GM18519 (cell line): ENCODE data around the gene RBMS3.
"Not testable (repeated sequence)": the region's sequence is repeated elsewhere in the genome, so short reads cannot be mapped to it uniquely, and the experiment has no call there.

Experiments used
- ATAC-seq: cut with Tn5 transposase; IDR thresholded peaks from one replicate; pipeline ENCODE4 v1.9.1; 2021; ENCODE audit warnings: mild to moderate bottlenecking, moderate library complexity; ENCODE audit not compliant: unreplicated experiment, low FRiP score

RBMS3 gene

GRCh38 chr3:29513236-29513635 lies 232.4 kb downstream of the RBMS3 start:
- no peak for ATAC-seq

- ATAC-seq = no peak
Measured at GRCh38 chr3:29514170-29514569, 233.3 kb downstream of the RBMS3 start.

- ATAC-seq = no peak
Measured at GRCh38 chr3:29514912-29515311, 234.0 kb downstream of the RBMS3 start.

GRCh38 chr3:29515451-29515850 lies 234.6 kb downstream of the RBMS3 start:
- ATAC-seq = peak; percentile 59

GRCh38 chr3:29516164-29516563 lies 235.3 kb downstream of the RBMS3 start:
- ATAC-seq = no peak

GRCh38 chr3:29520764-29521163 lies 239.9 kb downstream of the RBMS3 start:
- ATAC-seq = no peak

GRCh38 chr3:29521293-29521692 lies 240.4 kb downstream of the RBMS3 start:
- no peak for ATAC-seq

- no peak for ATAC-seq
Measured at GRCh38 chr3:29521751-29522150, 240.9 kb downstream of the RBMS3 start.

- not testable (repeated sequence) for ATAC-seq
Measured at GRCh38 chr3:29524433-29524832, 243.6 kb downstream of the RBMS3 start.

- ATAC-seq = no peak
Measured at GRCh38 chr3:29525254-29525881, 244.5 kb downstream of the RBMS3 start.

GRCh38 chr3:29527246-29527645 lies 246.4 kb downstream of the RBMS3 start:
- no peak for ATAC-seq

GRCh38 chr3:29531644-29532043 lies 250.8 kb downstream of the RBMS3 start:
- ATAC-seq = no peak

GRCh38 chr3:29532473-29532872 lies 251.6 kb downstream of the RBMS3 start:
- no peak for ATAC-seq

GRCh38 chr3:29534006-29534405 lies 253.1 kb downstream of the RBMS3 start:
- no peak for ATAC-seq

GRCh38 chr3:29536016-29536758 lies 255.3 kb downstream of the RBMS3 start:
- no peak for ATAC-seq

- no peak for ATAC-seq
Measured at GRCh38 chr3:29537889-29538609, 257.2 kb downstream of the RBMS3 start.

- no peak for ATAC-seq
Measured at GRCh38 chr3:29538610-29538958, 257.7 kb downstream of the RBMS3 start.

GRCh38 chr3:29540544-29540943 lies 259.7 kb downstream of the RBMS3 start:
- ATAC-seq = no peak

- ATAC-seq = no peak
Measured at GRCh38 chr3:29544701-29545363, 264.0 kb downstream of the RBMS3 start.

- no peak for ATAC-seq
Measured at GRCh38 chr3:29545615-29546014, 264.7 kb downstream of the RBMS3 start.

- ATAC-seq = no peak
Measured at GRCh38 chr3:29552051-29552450, 271.2 kb downstream of the RBMS3 start.
